GM21447 (cell line): ENCODE results near the gene HOMER2.
"Not testable (repeated sequence)": the region's sequence is repeated elsewhere in the genome, so short reads cannot be mapped to it uniquely, and the experiment has no call there.

Experiments used
- ATAC-seq: cut with Tn5 transposase; IDR thresholded peaks from one replicate; pipeline ENCODE4 v1.9.1; 2021; ENCODE audit not compliant: unreplicated experiment

Gene HOMER2

GRCh38 chr15:82900511-82901060, 51.9 kb downstream of the HOMER2 start:
- no peak for ATAC-seq

- no peak for ATAC-seq
Observed at GRCh38 chr15:82898961-82899360, 53.6 kb downstream of the HOMER2 start.

GRCh38 chr15:82895983-82896382, 56.5 kb downstream of the HOMER2 start:
- no peak for ATAC-seq

GRCh38 chr15:82894971-82895520, 57.5 kb downstream of the HOMER2 start:
- ATAC-seq: no peak

GRCh38 chr15:82893473-82893872, 59.0 kb downstream of the HOMER2 start:
- not testable (repeated sequence) for ATAC-seq

- ATAC-seq: no peak
Observed at GRCh38 chr15:82892573-82892972, 59.9 kb downstream of the HOMER2 start.

- ATAC-seq: no peak
Observed at GRCh38 chr15:82890995-82891390, 61.5 kb downstream of the HOMER2 start.

- no peak for ATAC-seq
Observed at GRCh38 chr15:82890338-82890994, 62.1 kb downstream of the HOMER2 start.

- no peak for ATAC-seq
Observed at GRCh38 chr15:82882273-82882928, 70.1 kb downstream of the HOMER2 start.

GRCh38 chr15:82881747-82882146, 70.8 kb downstream of the HOMER2 start:
- no peak for ATAC-seq

GRCh38 chr15:82880704-82881103, 71.8 kb downstream of the HOMER2 start:
- ATAC-seq: no peak

GRCh38 chr15:82878325-82878724, 74.2 kb downstream of the HOMER2 start:
- ATAC-seq: no peak

GRCh38 chr15:82877825-82878224, 74.7 kb downstream of the HOMER2 start:
- no peak for ATAC-seq

GRCh38 chr15:82875411-82876003, 77.0 kb downstream of the HOMER2 start:
- ATAC-seq: no peak

- no peak for ATAC-seq
Observed at GRCh38 chr15:82874961-82875360, 77.6 kb downstream of the HOMER2 start.

GRCh38 chr15:82874267-82874666, 78.3 kb downstream of the HOMER2 start:
- ATAC-seq: no peak

- ATAC-seq: no peak
Observed at GRCh38 chr15:82873000-82873680, 79.4 kb downstream of the HOMER2 start.

- ATAC-seq: no peak
Observed at GRCh38 chr15:82871832-82872484, 80.6 kb downstream of the HOMER2 start.

- ATAC-seq: no peak
Observed at GRCh38 chr15:82871358-82871757, 81.2 kb downstream of the HOMER2 start.

- no peak for ATAC-seq
Observed at GRCh38 chr15:82870727-82871320, 81.7 kb downstream of the HOMER2 start.
